HG02588 (cell line): ENCODE measurements around the gene ATF6.
"Not testable (repeated sequence)": the region's sequence is repeated elsewhere in the genome, so short reads cannot be mapped to it uniquely, and the experiment has no call there.

Experiments used
- ATAC-seq: cut with Tn5 transposase; IDR thresholded peaks from one replicate; pipeline ENCODE4 v1.9.1; 2021; ENCODE audit warnings: mild to moderate bottlenecking, moderate library complexity; ENCODE audit not compliant: unreplicated experiment

Gene ATF6

DNA sequence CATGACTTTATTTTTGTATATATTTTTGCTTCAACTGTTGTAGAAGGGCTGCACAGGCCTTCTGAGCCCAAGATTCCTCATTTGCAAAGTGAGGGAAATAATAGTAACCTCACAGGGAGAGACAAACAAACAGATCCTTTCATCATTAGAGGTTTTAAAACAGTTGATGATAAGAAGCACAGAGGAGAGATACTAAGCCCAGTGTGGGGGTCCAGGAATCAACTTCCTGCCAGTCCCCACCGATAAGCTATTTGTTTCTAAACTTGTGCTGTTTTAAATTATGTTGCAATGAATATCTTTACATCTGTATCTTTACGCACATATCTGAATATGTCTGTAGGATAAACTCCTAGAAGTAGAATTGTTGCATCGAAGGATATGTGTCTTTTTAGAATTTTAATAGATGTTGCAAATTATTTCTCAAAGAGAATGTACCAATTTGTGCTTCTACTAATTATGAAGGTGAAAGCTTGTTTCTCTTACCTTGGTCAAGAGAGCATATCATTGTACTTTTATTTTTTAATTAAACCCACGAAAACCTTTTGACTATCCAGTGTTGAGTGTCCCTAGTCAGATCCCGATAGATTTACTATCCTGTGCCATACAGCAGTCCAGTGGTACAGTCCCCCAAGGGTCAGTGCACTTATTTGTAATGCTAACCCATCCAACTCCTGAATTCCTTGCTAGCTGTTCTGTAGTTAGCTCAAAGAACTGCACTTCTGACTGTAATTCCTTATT is 34.0 kb upstream of the ATF6 start:
- ATAC-seq = no peak

DNA sequence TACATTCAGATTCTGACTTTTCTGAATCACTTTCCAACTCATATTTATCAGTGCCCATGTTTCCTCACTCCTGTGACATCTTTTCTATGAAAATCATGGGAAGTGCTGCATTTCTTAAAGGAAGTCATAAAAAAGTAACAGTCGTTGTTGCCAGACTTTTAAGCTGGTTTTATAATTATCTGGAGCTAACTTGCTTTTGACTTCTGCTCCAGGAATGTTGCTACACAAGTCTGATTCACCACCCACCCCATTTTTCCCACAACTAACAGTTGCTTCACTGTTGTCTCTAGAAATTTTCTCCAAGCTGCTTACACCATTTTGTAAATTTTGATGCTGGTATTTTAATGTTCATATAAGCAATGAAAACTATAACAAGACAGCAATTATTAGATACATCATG is 32.6 kb upstream of the ATF6 start:
- no peak for ATAC-seq

DNA sequence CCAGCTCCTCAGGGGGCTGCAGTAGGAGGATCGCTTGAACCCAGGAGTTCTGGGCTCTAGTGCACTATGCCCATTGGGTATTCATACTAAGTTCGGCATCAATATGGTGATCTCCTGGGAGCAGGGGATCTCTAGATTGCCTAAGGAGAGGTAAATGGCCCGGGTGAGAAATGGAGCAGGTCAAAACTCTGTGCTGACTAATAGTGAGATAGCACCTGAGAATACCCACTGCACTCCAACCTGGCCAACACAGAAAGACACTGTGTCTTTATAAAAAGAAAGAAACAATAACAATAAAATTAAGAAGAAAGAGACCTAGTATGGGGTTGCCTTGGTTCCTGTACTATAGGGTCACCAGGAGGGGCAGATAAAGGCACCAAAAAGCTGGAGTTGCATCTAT is 30.3 kb upstream of the ATF6 start:
- no peak for ATAC-seq

DNA sequence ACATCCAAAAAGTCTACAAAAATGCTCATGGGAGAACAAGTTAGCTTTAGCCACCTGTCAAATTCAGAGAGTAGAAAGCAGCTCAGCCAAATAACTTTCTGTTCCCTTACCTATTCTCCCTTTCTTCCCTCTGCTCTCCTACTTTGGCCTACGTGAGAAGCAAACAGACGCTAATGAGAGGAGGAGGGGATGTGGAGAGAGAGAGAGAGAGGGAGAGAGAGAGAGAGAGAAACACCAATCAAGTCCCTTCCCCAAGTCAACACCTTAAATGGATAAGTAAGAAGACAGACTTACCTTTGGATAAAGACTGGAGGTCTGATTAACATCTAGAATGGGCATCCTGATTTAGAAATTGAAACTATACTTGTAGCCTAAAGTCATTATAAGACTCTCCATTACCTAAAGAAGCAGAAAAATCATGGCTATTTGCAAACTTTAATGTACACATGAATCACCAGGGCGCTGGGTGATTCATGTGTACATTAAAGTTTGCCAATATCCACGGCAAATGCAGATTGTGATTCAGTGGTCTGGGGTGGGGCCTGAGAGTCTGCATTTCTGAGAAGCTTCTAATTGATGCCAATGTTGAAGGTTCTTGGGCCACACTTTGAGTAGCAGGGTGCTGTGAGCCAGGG is 29.7 kb upstream of the ATF6 start:
- ATAC-seq = no peak

DNA sequence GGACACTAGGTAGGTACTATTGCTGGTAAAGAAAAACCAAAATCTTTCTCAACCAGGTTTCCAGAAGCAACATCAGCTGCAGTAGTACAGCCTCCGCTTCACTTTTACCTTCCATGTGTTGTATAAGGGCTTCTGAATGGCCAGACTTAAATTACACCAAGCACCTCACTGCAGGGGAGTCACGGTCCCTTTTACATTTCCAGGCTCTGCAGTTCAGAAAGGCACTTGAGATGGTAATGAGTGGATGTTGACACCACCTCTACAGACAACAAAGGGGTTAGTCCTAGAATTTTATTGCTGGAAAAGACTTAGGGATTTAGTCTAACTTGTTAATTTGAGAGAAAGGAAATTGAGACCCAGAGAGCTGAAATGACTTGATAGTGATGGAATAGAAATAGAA is 28.5 kb upstream of the ATF6 start:
- ATAC-seq = no peak

DNA sequence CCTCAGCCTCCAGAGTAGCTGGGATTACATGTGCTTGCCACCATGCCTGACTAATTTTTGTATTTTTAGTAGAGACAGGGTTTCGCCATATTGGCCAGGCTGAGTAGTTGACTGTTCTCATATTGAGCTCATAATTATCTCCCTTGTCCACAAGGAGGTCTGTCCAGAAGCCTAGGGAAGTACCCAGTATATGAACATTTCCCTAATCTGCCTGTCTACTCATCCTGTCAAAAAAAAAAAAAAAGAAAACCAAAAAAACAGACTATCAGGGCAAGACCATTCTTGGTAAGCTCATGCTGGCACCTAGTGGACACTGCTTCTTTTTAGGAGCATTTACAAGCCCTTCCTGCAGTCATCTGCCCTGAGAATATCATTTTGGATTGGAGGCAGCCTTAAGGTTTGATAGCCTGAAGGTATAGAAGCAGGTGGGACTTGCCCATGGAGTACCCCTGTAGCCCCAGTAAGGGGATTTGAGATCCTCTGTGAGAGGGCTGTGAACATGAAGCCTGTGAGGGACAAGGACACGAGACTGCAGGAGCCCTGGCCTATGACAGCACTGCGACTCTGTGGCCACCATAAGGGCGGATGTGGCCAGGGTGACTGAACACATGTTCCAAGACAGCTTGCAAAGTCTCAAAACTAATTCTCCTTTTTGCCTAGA is 27.4 kb upstream of the ATF6 start:
- ATAC-seq = peak; percentile 65

DNA sequence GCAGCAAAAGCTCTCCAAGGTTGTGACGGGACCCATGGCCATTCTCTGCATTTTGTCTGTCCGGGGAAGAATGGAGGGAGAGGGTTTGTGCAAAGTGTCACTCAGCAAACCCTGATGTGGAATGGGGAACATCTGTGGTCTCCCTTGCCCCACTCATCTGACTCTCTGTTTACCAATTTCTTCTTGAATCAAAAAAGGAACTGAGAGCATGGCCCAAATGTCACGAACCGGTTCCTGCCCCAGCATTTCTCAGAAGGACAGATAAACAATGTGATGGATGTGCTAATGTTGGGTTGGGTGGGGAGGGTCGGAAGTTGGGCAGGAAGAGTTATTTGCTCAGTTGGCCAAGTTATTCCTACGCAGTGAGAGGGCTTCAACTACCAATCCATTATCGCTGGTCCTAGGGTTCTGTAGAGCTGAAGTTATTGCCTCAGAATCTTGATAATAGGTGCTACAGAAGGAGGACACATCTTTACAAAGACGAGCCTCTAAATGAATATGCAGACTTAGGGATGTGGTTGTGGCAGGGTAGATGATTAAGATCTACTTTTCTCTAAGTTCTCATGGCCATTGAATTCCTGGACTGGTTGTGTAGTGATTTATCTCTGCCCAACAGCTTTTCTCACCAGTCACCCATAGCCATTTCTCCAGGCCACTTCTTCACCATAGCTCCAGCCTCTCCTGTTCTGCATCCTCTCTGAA is 26.1 kb upstream of the ATF6 start:
- ATAC-seq = no peak

DNA sequence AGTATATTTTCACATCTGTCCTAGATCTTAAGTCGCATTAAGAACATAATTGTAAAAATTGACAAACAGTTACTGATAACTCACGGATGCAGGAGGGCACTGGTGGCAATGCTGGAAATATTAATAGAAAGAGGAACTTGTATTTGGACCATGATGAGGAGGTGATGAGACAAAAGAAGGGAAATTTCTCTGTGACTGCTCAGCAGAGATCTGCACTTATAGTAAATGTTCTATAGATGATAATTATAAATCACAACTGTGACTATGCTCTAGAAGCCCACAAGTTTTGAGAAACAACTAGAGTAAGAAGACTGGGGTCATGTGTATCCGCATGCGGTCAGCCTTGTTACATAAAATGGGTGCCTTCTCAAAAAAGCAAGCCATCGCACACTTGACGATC is 25.2 kb upstream of the ATF6 start:
- no peak for ATAC-seq

DNA sequence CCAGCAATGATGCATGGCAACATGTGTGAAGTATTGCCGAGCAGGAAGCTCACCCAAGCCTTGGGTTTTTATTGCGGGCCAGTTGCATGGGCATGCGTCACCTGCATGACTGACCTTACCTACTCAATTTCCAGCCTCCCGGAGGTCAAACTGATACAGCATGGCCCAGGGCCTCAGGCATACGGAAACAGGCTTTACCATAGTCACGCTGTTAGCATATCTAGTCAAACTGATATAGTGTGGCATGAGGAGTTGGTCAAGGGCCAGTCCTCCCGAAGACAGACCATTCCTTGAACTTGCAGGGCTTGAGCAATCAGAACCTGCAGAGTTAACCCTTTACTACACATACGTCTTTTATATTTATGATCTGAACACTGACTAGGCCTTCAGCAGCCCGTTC is 22.9 kb upstream of the ATF6 start:
- no peak for ATAC-seq

DNA sequence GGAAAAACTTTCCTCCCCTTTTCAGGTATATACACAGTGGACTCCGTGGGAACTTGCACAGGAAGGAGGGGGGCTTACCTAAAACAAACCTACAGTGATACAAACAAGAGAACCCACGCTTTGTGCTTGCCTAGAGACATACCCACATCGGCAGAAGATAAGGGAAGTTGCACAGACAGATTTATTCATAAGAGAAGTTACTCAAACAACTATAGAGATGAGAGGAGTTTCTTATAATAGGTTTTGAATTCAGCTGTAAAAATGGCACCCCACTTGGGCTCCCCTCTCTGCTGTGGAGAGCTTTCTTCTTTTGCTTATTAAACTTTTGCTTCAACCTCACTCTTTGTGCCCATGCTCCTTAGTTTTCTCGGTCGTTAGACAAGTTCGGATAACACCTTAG is 18.3 kb upstream of the ATF6 start:
- ATAC-seq = no peak

DNA sequence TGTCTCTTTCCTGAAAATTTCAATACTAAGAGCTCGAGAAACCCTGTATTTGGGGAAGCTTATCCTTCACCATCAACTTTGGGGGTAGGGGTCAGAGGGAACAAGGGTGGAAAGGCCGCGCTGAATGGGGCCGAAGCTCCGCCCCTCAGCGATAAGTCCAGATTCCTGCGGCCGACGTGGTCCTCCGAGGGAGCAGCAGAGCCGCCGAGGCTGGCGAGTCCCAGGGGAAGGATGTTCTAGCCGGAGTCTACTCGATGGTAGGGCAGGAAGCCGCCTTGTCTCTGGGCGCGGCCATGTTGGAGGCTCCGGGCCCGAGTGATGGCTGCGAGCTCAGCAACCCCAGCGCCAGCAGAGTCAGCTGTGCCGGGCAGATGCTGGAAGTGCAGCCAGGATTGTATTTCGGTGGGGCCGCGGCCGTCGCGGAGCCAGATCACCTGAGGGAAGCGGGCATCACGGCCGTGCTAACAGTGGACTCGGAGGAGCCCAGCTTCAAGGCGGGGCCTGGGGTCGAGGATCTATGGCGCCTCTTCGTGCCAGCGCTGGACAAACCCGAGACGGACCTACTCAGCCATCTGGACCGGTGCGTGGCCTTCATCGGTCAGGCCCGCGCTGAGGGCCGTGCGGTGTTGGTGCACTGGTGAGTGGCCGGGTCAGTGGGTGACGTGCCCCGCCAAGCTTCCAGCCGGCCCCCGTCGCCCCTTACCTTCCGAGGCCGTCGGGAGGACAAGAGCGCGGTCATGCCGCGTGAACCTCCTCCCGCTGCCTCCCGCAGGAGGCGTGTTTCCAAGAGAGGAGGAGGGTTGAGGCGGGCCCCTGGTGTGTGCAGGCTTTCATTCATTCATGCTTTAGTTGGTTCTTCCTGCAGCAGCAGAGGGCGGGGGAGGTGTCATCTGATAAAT is 16.4 kb upstream of the ATF6 start, which contains the start of gene DUSP12:
TSS of gene DUSP12 (plus strand) at position 278 of the 899 bp plus-strand sequence. CDS start at position 294, 16 bp downstream.
- peak; percentile 96 for ATAC-seq

DNA sequence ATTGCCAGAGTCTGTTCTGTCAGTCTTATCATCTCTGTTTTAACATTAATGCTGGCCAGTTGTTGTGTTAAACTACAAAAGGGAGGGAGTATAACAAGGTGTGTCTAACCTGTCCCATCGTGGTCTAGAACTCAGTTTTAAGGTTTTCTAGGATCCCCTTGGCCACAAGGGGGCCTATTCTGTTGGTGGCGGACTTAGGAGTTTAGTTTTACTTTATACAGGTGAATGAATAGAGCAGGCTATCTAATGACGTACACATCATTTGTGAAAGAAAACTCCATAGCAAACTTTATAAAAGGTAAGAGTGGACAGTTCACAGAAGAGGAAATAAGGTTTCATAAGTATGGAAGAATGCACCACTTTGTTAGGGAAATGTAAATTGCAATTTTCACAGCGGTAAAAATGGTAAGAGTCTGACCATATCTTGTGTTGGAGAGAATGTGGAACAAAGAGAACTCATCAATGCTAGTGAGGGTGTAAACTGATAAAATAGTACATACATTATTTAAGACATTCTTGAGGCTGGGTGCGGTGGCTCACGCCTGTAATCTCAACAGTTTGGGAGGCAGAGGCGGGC is 2.5 kb upstream of the ATF6 start:
- no peak for ATAC-seq

DNA sequence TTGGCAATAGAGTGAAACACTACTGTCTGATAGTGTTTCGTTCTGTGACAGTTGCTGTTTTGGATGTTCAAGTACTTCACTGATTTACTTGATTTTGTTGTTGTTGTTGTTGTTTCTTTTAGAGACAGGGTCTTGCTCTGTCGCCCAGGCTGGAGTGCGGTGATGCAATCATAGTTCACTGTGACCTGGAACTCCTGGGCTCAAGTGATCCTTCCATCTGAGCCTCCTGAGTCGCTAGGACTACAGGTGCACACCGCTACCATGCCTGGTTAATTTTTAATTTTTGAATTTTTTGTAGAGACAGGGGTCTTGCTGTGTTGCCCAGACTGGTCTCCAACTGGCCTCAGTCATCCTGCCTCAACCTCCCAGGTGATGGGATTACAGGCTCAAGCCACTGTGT is 2.3 kb downstream of the ATF6 start:
- ATAC-seq = no peak

DNA sequence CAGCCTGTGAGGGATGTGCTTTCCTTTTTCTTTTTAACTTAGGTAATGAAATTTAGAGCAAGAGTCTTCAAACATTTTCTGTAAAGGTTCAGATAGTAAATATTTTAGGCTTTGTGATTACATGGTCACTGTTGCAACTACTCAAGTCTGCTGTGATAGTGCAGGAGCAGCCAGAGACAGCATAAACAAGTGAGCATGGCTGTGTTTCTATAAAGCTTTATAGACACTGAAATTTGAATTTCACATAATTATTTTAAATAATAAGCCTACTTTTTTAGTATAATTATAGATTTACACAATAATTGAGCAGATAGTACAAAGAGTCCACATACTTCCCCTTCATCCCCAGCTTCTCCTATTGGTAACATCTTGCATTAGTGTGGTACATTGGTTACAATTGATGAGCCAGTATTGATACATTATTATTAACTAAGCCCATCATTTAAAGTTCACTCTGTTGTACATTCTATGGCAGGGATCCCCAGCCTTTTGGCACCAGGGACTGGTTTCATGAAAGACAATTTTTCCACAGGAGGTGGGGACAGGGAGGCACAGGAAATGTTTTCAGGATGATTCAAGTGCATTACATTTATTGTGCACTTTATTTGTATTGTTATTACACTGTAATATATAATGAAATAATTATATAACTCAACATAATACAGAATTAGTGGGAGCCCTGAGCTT is 3.0 kb downstream of the ATF6 start:
- no peak for ATAC-seq

DNA sequence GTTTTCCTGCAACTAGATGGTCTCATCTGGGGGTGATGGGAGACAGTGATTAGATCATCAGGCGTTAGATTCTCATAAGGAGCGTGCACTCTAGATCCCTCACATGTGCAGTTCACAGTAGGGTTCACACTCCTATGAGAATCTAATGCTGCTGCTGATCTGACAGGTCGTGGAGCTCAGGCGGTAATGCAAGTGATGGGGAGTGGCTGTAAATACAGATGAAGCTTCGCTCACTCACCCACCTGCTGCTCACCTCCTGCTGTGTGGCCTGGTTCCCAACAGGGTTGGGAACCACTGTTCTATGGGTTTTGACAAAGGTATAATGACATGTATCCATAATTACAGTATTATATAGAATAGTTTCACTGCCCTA is 3.5 kb downstream of the ATF6 start:
- ATAC-seq = not testable (repeated sequence)

DNA sequence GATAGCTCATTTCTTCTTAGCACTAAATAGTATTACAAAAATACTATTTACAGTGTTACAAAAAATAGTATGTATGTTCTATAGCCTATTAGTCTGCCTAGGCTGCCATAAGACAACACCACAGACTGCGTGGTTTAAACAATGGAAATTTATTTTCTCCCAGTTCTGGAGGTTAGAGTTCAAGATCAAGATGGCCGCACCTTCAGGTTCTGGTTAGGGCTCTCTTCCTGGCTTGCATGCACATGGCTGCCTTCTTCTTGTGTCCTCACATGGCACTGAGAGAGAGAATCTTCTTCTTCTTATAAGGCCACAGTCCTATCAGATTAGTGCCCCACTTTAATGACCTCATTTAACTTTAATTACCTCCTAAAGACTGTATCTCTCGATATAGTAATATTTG is 4.1 kb downstream of the ATF6 start:
- no peak for ATAC-seq

DNA sequence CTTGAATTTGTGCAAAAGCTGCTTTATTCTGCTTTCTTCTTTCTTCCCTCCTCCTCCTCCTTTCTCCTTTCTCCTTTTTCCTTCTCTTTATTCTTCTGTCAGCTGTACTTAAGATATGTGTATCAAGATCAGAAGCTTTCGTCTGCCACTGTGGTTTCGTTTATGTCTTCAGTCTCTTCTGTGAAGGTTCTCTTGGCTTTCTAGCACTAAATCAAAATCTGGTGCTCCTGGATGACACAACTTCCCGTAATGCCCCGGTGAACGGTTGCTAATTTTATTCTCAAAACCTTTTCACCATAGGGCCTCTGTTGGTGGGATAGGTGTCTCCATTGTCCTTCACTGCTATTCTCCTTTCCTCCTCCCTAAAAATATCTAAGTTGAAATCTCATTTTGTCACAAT is 5.0 kb downstream of the ATF6 start:
- no peak for ATAC-seq

DNA sequence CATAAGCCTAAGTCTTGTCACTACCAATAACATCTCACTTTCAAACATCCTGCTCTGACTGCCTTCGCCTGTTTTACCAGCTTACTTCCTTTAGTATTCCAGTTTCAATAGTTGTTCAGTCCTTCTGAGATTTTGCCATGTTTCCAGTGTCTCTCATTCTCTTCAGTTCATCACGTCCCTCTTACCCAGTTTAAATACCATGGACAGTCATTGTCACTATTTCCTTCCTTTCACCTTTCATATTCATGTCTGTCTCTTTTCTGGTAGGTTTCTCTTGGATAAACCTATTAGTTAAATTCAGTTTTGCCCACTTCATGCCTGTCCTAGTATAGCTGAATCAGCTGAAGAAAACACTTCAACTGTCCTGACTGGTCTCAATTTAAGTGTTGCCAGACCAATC is 5.9 kb downstream of the ATF6 start:
- ATAC-seq = no peak

DNA sequence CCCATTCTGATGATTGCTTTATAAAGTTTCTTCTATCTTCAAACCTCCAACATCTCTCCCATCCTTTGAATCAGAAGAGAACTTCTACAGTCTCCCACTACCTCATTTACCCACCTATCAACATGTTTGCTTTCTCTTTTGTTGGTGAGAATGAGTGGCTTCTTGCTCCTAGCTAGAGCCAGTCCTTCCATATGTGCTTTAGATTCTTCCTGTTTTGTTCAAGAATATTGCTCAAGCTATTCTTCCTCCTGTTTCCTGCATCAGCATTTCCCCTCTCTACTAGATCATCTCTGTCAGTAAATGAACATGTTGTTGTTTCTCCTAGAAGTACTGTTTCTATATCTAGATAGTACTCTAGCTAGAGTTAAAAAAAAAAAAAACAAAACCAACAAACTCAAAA is 6.3 kb downstream of the ATF6 start:
- ATAC-seq = no peak

DNA sequence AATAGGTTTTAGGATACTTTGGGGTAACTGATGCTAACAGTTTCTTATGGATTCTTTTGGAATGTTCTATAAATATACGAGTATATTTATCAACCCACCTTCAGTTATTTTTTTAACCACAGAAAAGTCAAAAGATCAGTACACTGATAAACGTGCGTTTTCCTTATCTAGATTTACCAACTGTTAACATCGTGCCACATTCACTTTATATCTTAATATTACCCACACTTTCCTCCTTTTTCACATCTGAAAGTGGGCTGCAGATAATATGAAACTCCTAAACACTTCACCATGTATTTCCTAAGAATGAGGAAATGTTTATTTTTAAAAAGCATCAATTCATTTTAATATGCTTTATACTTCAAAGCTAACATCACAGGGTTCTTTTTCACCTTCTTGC is 7.7 kb downstream of the ATF6 start:
- no peak for ATAC-seq
